Measurements from ENCODE around the gene PWWP2B.

PWWP2B gene

GRCh38 chr10:132450466-132450824 lies 53.4 kb downstream of the PWWP2B start:
- Histone ChIP-seq H3K9me3 (ENCODE audit: low read length) (no peaks in the 10 kb centered on the region), H3K4me2 (ENCODE audit: low read length) (no peak overlapping the region), H3K4me3 (ENCODE audit: low read depth, low read length, poor library complexity, severe bottlenecking) (no peak overlapping the region), H3K9ac (ENCODE audit: low read length) (no peak overlapping the region), H3K36me3 (ENCODE audit: insufficient read depth, low read length) (no peaks in the 10 kb centered on the region), H2AFZ (ENCODE audit: low read length) (no peak overlapping the region), H3K9me2 (ENCODE audit: low read depth, low read length) (no peaks in the 10 kb centered on the region), H3F3A (ENCODE audit: insufficient read depth, low read length) (no peaks in the 10 kb centered on the region), H3K27ac (ENCODE audit: low read depth, low read length, poor library complexity, severe bottlenecking) (no peak overlapping the region), H3K27me3 (ENCODE audit: insufficient read depth, low read length) (no peaks in the 10 kb centered on the region), H3K4me1 (ENCODE audit: insufficient read depth, low read length, severe bottlenecking) (peaks cover 21% of the 10 kb centered on the region), H4K20me1 (ENCODE audit: insufficient read depth, low read length) (no peaks in the 10 kb centered on the region), H3K79me2 (ENCODE audit: insufficient read depth, low read length) (no peaks in the 10 kb centered on the region)
- TF ChIP-seq EZH2 (IDR thresholded peaks at IDR 0.05; ENCODE audit: borderline replicate concordance, low read length), result no peak
- no peak for TF ChIP-seq CTCF (IDR thresholded peaks at IDR 0.05; ENCODE audit: low read length)

GRCh38 chr10:132450825-132451505 lies 54.0 kb downstream of the PWWP2B start:
- Histone ChIP-seq H3K9ac (ENCODE audit: low read length) (no peak overlapping the region), H3K4me2 (ENCODE audit: low read length) (no peak overlapping the region), H3K9me3 (ENCODE audit: low read length) (no peaks in the 10 kb centered on the region), H3F3A (ENCODE audit: insufficient read depth, low read length) (no peaks in the 10 kb centered on the region), H3K4me3 (ENCODE audit: low read depth, low read length, poor library complexity, severe bottlenecking) (no peak overlapping the region), H3K27me3 (ENCODE audit: insufficient read depth, low read length) (no peaks in the 10 kb centered on the region), H4K20me1 (ENCODE audit: insufficient read depth, low read length) (no peaks in the 10 kb centered on the region), H3K27ac (ENCODE audit: low read depth, low read length, poor library complexity, severe bottlenecking) (no peak overlapping the region), H2AFZ (ENCODE audit: low read length) (no peak overlapping the region), H3K36me3 (ENCODE audit: insufficient read depth, low read length) (no peaks in the 10 kb centered on the region), H3K4me1 (ENCODE audit: insufficient read depth, low read length, severe bottlenecking) (peaks cover 21% of the 10 kb centered on the region), H3K9me2 (ENCODE audit: low read depth, low read length) (no peaks in the 10 kb centered on the region), H3K79me2 (ENCODE audit: insufficient read depth, low read length) (no peaks in the 10 kb centered on the region)
- TF ChIP-seq EZH2 (IDR thresholded peaks at IDR 0.05; ENCODE audit: borderline replicate concordance, low read length) (no peak), CTCF (IDR thresholded peaks at IDR 0.05; ENCODE audit: low read length) (no peak)

- no peak overlapping the region for H3K4me3 ChIP-seq (ENCODE audit: low read depth, low read length, poor library complexity, severe bottlenecking)
- H3K9ac ChIP-seq (ENCODE audit: low read length), result no peak overlapping the region
- no peaks in the 10 kb centered on the region for H3F3A ChIP-seq (ENCODE audit: insufficient read depth, low read length)
- no peak overlapping the region for H3K4me2 ChIP-seq (ENCODE audit: low read length)
- H3K9me2 ChIP-seq (ENCODE audit: low read depth, low read length), result no peaks in the 10 kb centered on the region
- no peaks in the 10 kb centered on the region for H3K36me3 ChIP-seq (ENCODE audit: insufficient read depth, low read length)
- TF ChIP-seq EZH2 (IDR thresholded peaks at IDR 0.05; ENCODE audit: borderline replicate concordance, low read length), result no peak
- TF ChIP-seq CTCF (IDR thresholded peaks at IDR 0.05; ENCODE audit: low read length), result no peak
- peaks cover 20% of the 10 kb centered on the region for H3K4me1 ChIP-seq (ENCODE audit: insufficient read depth, low read length, severe bottlenecking)
- no peaks in the 10 kb centered on the region for H3K27me3 ChIP-seq (ENCODE audit: insufficient read depth, low read length)
- no peak overlapping the region for H2AFZ ChIP-seq (ENCODE audit: low read length)
- H3K9me3 ChIP-seq (ENCODE audit: low read length), result no peaks in the 10 kb centered on the region
- H4K20me1 ChIP-seq (ENCODE audit: insufficient read depth, low read length), result no peaks in the 10 kb centered on the region
- H3K79me2 ChIP-seq (ENCODE audit: insufficient read depth, low read length), result no peaks in the 10 kb centered on the region
- no peak overlapping the region for H3K27ac ChIP-seq (ENCODE audit: low read depth, low read length, poor library complexity, severe bottlenecking)
Measured at GRCh38 chr10:132451506-132452215, 54.7 kb downstream of the PWWP2B start.

Measured in OCI-LY1 (cell line).